HepG2 (cell line): ENCODE measurements around the gene ZFYVE28. TPM values are rescaled to one million over a fixed set of nuclear protein-coding genes. Genes with fewer than 3 reads are reported as not detected.

Experiments used
- ATAC-seq: fragments of 200-7000 bp; cut with Tn5 transposase; 3 replicates; pipeline ENCODE4 v1.9.1; 2020; ENCODE audit warnings: mild to moderate bottlenecking, moderate library complexity
- BruUV-seq: library from RNA; stranded (reverse); fragments of 400-500 nt; replicated peaks from 2 replicates; lab custom pipeline; 2021; lab: Mats Ljungman, UMichigan
- CTCF ChIA-PET: fragments of 300-600 bp; formaldehyde crosslinking; extraction: SDS; loops from one replicate; lab custom pipeline; 2021; ENCODE audit warnings: low total read pairs, inconsistent platforms, low intra/inter-chr PET ratio; lab: Yijun Ruan, JAX
- POLR2A ChIA-PET: fragments of 350-600 bp; sonication (Branson Sonifier 250); formaldehyde crosslinking; loops from one replicate; lab custom pipeline; 2020; ENCODE audit warnings: antibody characterized with exemption, inconsistent platforms; lab: Yijun Ruan, JAX
- DNase-seq: peaks from one replicate; pipeline ENCODE4 v3.0.0-alpha.2; 2015; ENCODE audit warnings: low spot score
- FAIRE-seq: peaks from 3 replicates; lab custom pipeline; 2011; peaks lifted over from hg19 to GRCh38; lab: Jason Lieb, UNC
- H2AFZ ChIP-seq: one replicate; pipeline ENCODE4 v1.6.1; 2011; ENCODE audit warnings: low read length, inconsistent platforms
- H3K27ac ChIP-seq: fragments of 300-600 bp; 3 replicates; pipeline ENCODE4 v1.8.0; 2011; ENCODE audit warnings: mixed run types, mild to moderate bottlenecking, mixed read lengths, low read length, inconsistent platforms; ENCODE audit not compliant: insufficient read depth; ENCODE audit errors: extremely low read length
- H3K27me3 ChIP-seq, 2 experiments: fragments of 200-600 bp in 1 of 2; 2 replicates in 1 of 2; 3 replicates in 1 of 2; pipeline versions ENCODE4 v1.6.0 to v1.8.0; 2011; ENCODE audit warnings: low read length in 2 of 2, mild to moderate bottlenecking in 2 of 2, moderate library complexity in 2 of 2, inconsistent platforms in 1 of 2; ENCODE audit not compliant: insufficient read depth in 2 of 2, control insufficient read depth in 1 of 2
- H3K36me3 ChIP-seq, 2 experiments: fragments of 200-600 bp in 1 of 2; replicated peaks in 1 of 2; 2 replicates in 1 of 2; 3 replicates in 1 of 2; pipeline versions ENCODE4 v1.5.1 to v1.8.0; 2011; ENCODE audit warnings: low read length in 2 of 2, inconsistent platforms in 1 of 2; ENCODE audit not compliant: insufficient read depth in 2 of 2, control insufficient read depth in 1 of 2
- H3K4me1 ChIP-seq: 2 replicates; pipeline ENCODE4 v1.5.1; 2012; ENCODE audit warnings: low read length, inconsistent platforms; ENCODE audit not compliant: insufficient read depth
- H3K4me2 ChIP-seq: 2 replicates; pipeline ENCODE4 v1.6.0; 2011; ENCODE audit warnings: low read depth, low read length, inconsistent platforms
- H3K4me3 ChIP-seq, 3 experiments: fragments of 200-600 bp in 1 of 3; sonication (generic), shearing (Covaris generic) in 1 of 3; replicated peaks in 1 of 3; 2 replicates each; pipeline ENCODE4 v1.5.1; 2011 to 2016; ENCODE audit warnings: low read length in 3 of 3, inconsistent platforms in 2 of 3, low read depth in 2 of 3, mild to moderate bottlenecking in 2 of 3, control low read depth in 1 of 3, mixed read lengths in 1 of 3; ENCODE audit not compliant: insufficient read depth in 1 of 3
- H3K79me2 ChIP-seq: one replicate; pipeline ENCODE4 v1.6.1; 2011; ENCODE audit warnings: low read length, inconsistent platforms; ENCODE audit not compliant: insufficient read depth
- H3K9ac ChIP-seq: 2 replicates; pipeline ENCODE4 v1.6.0; 2011; ENCODE audit warnings: mild to moderate bottlenecking, low read depth, low read length, inconsistent platforms; ENCODE audit not compliant: insufficient read depth
- H3K9me3 ChIP-seq: 2 replicates; pipeline ENCODE4 v1.5.1; 2012; ENCODE audit warnings: mild to moderate bottlenecking, low read length
- H4K20me1 ChIP-seq: 2 replicates; pipeline ENCODE4 v1.6.0; 2011; ENCODE audit warnings: inconsistent platforms, mild to moderate bottlenecking, low read length, moderate library complexity; ENCODE audit not compliant: insufficient read depth
- DRAP1 ChIP-seq: IDR thresholded peaks from 2 replicates; pipeline ENCODE4 v1.6.1; 2016; ENCODE audit warnings: missing genetic modification reagents, missing compliant biosample characterization
- GATAD1 ChIP-seq: IDR thresholded peaks from 2 replicates; pipeline ENCODE4 v1.6.1; 2016; ENCODE audit warnings: missing genetic modification reagents, missing compliant biosample characterization
- SNAPC4 ChIP-seq: sonication (generic); formaldehyde crosslinking; IDR thresholded peaks from 2 replicates; pipeline ENCODE4 v1.4.0; 2020; ENCODE audit warnings: mild to moderate bottlenecking, missing genetic modification reagents
- STAT5B ChIP-seq: sonication (generic); formaldehyde crosslinking; IDR thresholded peaks from 2 replicates; pipeline ENCODE4 v1.4.0; 2020; ENCODE audit warnings: missing genetic modification reagents
- ZBTB38 ChIP-seq: sonication (generic); formaldehyde crosslinking; IDR thresholded peaks from 2 replicates; pipeline ENCODE4 v1.5.1; 2020; ENCODE audit warnings: mild to moderate bottlenecking, missing genetic modification reagents
- ZNF337 ChIP-seq: sonication (generic); formaldehyde crosslinking; IDR thresholded peaks from 2 replicates; pipeline ENCODE4 v1.5.1; 2020; ENCODE audit warnings: missing genetic modification reagents, low read depth, mild to moderate bottlenecking, borderline replicate concordance
- WGBS: methylation state at CpG from one replicate; pipeline ENCODE4 v1.1.6; 2017; ENCODE audit warnings: low lambda C conversion rate; 5-methylcytosine and 5-hydroxymethylcytosine counted together
- in situ Hi-C: cut with HindIII; loops from 2 replicates; pipeline ENCODE4 v1.10.0; 2017; ENCODE audit warnings: low pct_unique_long_range_greater_than_20kb; ENCODE audit not compliant: extremely low pct_ligation_motif_present
- intact Hi-C: fragments of 100-400 bp; cut with micrococcal nuclease; formaldehyde crosslinking; loops from one replicate; pipeline ENCODE4 v1.10.0; 2022; ENCODE audit not compliant: unreplicated experiment
- polyA plus RNA-seq, 8 experiments: library from polyadenylated mRNA; depleted of rRNA in 3 of 8; stranded (reverse) in 7 of 8; unstranded in 1 of 8; fragments of >200 nt; fragmentation: Illumina TruSeq in 4 of 8; extraction: Trizol in 4 of 8; gene quantifications; 2 replicates each; pipeline versions ENCODE4 v1.2.1 to v1.2.3, GENCODE V29; 2011 to 2016; ENCODE audit warnings: low read depth in 4 of 8, missing spikeins in 1 of 8, mixed read lengths in 1 of 8; ENCODE audit not compliant: insufficient read depth in 1 of 8
- total RNA-seq, 5 experiments: library from RNA; depleted of rRNA; stranded (reverse); fragments of >200 nt; fragmentation: Illumina TruSeq; extraction: Trizol; gene quantifications; 2 replicates each; pipeline ENCODE4 v1.2.3, GENCODE V29; 2016; ENCODE audit warnings: low read depth in 1 of 5

The ZFYVE28 gene
- total and polyA plus RNA-seq, 2 of the 13 experiments (the other 11 are each of a cell fraction or from before 2014, with no cell fraction given) = 0.12 to 0.22 TPM

GRCh38 chr4:2264481-2265041 is 153.9 kb downstream of the ZFYVE28 start (continued):
- no peak for TF ChIP-seq SNAPC4 (CRISPR knock-in tag)

GRCh38 chr4:2263926-2264321 is 154.5 kb downstream of the ZFYVE28 start:
- no peak overlapping the region for H3K4me3 ChIP-seq
- H3K27ac ChIP-seq = no peak overlapping the region
- ATAC-seq (no peak), DNase-seq (no peak), FAIRE-seq (no peak)
- TF ChIP-seq STAT5B (CRISPR knock-in tag) = no peak
- TF ChIP-seq DRAP1 (CRISPR knock-in tag) = no peak
- TF ChIP-seq ZBTB38 (CRISPR knock-in tag) = no peak
- TF ChIP-seq GATAD1 = no peak
- TF ChIP-seq ZNF337 (CRISPR knock-in tag) = no peak
- no peak overlapping the region for H3K9ac ChIP-seq
- no TSS peak for BruUV-seq
- H2AFZ ChIP-seq = no peak overlapping the region
- H4K20me1 ChIP-seq = no peaks in the 10 kb centered on the region
- H3K4me2 ChIP-seq = peak overlapping the region; percentile 29; the same call in 1 of the 2 replicates
- peaks cover 17 to 44% of the 10 kb centered on the region in 2 experiments; a peak in 3 of 5 replicates for H3K27me3 ChIP-seq
- ChIA-PET CTCF (no interaction called here), POLR2A (no interaction called here)
- no peaks in the 10 kb centered on the region for H3K9me3 ChIP-seq
- intact Hi-C loops = no loop called here
- WGBS = no CpG with 5 or more reads among the region's 6 CpGs
- H3K4me1 ChIP-seq = peaks cover 31% of the 10 kb centered on the region
- in situ Hi-C loops = no loop called here
- 0 out of 5 replicates have a peak, but pooled peaks cover 0 to 1% of the 10 kb centered on the region in 2 experiments for H3K36me3 ChIP-seq
- peaks cover 9% of the 10 kb centered on the region for H3K79me2 ChIP-seq
